IMR-90 (cell line): ENCODE measurements around the gene NEK8. TPM values are rescaled to one million over a fixed set of nuclear protein-coding genes. Genes with fewer than 3 reads are reported as not detected.
A peak's percentile ranks its signal among the peaks of the same experiment; 100 is the strongest.

Source experiments
- ATAC-seq: fragments of 200-7000 bp; cut with Tn5 transposase; 2 replicates; pipeline ENCODE4 v1.9.1; 2020; ENCODE audit warnings: low read depth, mild to moderate bottlenecking, moderate library complexity
- BruUV-seq: library from RNA; stranded (reverse); fragments of 400-500 nt; replicated peaks from 2 replicates; lab custom pipeline; 2021; lab: Mats Ljungman, UMichigan
- CTCF ChIA-PET: fragments of 300-600 bp; formaldehyde crosslinking; extraction: SDS; loops from one replicate; lab custom pipeline; 2021; ENCODE audit warnings: antibody characterized with exemption; lab: Yijun Ruan, JAX
- POLR2A ChIA-PET: fragments of 300-600 bp; sonication (Branson Sonifier 250); formaldehyde crosslinking; loops from one replicate; lab custom pipeline; 2022; ENCODE audit warnings: antibody characterized with exemption; ENCODE audit not compliant: unreplicated experiment; lab: Charles Lee
- DNase-seq: peaks from one replicate; pipeline ENCODE4 v3.0.0; 2013
- H2AFZ ChIP-seq: replicated peaks from 2 replicates; pipeline ENCODE3; 2013; ENCODE audit warnings: low read length, mild to moderate bottlenecking; ENCODE audit not compliant: poor library complexity
- H2AK5ac ChIP-seq: 2 replicates; pipeline ENCODE4 v1.6.1; 2013; ENCODE audit warnings: low read depth, low read length, inconsistent platforms
- H2AK9ac ChIP-seq: replicated peaks from 2 replicates; pipeline ENCODE3; 2013; ENCODE audit warnings: mild to moderate bottlenecking, low read depth, low read length, moderate library complexity; ENCODE audit not compliant: poor library complexity
- H2BK120ac ChIP-seq: 2 replicates; pipeline ENCODE4 v1.6.1; 2013; ENCODE audit warnings: low read depth, low read length, inconsistent platforms
- H2BK15ac ChIP-seq: 3 replicates; pipeline ENCODE4 v1.6.1; 2013; ENCODE audit warnings: low read depth, low read length, inconsistent platforms
- H2BK20ac ChIP-seq: 2 replicates; pipeline ENCODE4 v1.6.1; 2013; ENCODE audit warnings: low read depth, mild to moderate bottlenecking, inconsistent platforms, low read length, moderate library complexity
- H2BK5ac ChIP-seq: 2 replicates; pipeline ENCODE4 v1.6.1; 2013; ENCODE audit warnings: mild to moderate bottlenecking, low read depth, low read length, inconsistent platforms; ENCODE audit not compliant: poor library complexity, severe bottlenecking
- H3K14ac ChIP-seq: replicated peaks from 2 replicates; pipeline ENCODE4 v1.6.1; 2013; ENCODE audit warnings: low read depth, low read length, inconsistent platforms
- H3K18ac ChIP-seq: 2 replicates; pipeline ENCODE4 v1.6.1; 2013; ENCODE audit warnings: low read depth, low read length, control low read depth
- H3K23ac ChIP-seq: 2 replicates; pipeline ENCODE4 v1.6.1; 2013; ENCODE audit warnings: low read depth, low read length, inconsistent platforms
- H3K27ac ChIP-seq: 2 replicates; pipeline ENCODE4 v1.5.1; 2013; ENCODE audit warnings: mild to moderate bottlenecking, control low read depth, low read length; ENCODE audit not compliant: insufficient read depth
- H3K27me3 ChIP-seq: 2 replicates; pipeline ENCODE4 v1.6.1; 2013; ENCODE audit warnings: low read length; ENCODE audit not compliant: control insufficient read depth, insufficient read depth
- H3K36me3 ChIP-seq: 2 replicates; pipeline ENCODE4 v1.6.1; 2013; ENCODE audit warnings: low read length, mixed read lengths; ENCODE audit not compliant: control insufficient read depth, insufficient read depth
- H3K4ac ChIP-seq: 2 replicates; pipeline ENCODE4 v1.6.1; 2013; ENCODE audit warnings: low read depth, low read length, inconsistent platforms
- H3K4me1 ChIP-seq: 2 replicates; pipeline ENCODE4 v1.6.1; 2013; ENCODE audit warnings: low read length, mixed read lengths; ENCODE audit not compliant: control insufficient read depth, insufficient read depth
- H3K4me2 ChIP-seq: 2 replicates; pipeline ENCODE4 v1.6.1; 2013; ENCODE audit warnings: low read depth, mild to moderate bottlenecking, control low read depth, low read length, moderate library complexity
- H3K4me3 ChIP-seq: 2 replicates; pipeline ENCODE4 v1.5.1; 2013; ENCODE audit warnings: low read depth, mild to moderate bottlenecking, control low read depth, low read length, moderate library complexity; ENCODE audit not compliant: insufficient read depth
- H3K56ac ChIP-seq: 2 replicates; pipeline ENCODE4 v1.6.1; 2013; ENCODE audit warnings: low read length, inconsistent platforms; ENCODE audit not compliant: insufficient read depth; ENCODE audit errors: extremely low read depth
- H3K79me1 ChIP-seq, 2 experiments: 2 replicates each; pipeline ENCODE4 v1.6.1; 2013; ENCODE audit warnings: low read length in 2 of 2, inconsistent platforms in 1 of 2, low read depth in 1 of 2
- H3K9ac ChIP-seq: 2 replicates; pipeline ENCODE4 v1.6.1; 2013; ENCODE audit warnings: low read depth, low read length, control low read depth
- H3K9me1 ChIP-seq: 2 replicates; pipeline ENCODE4 v1.6.1; 2013; ENCODE audit warnings: low read length, inconsistent platforms; ENCODE audit not compliant: insufficient read depth
- H3K9me3 ChIP-seq: 2 replicates; pipeline ENCODE4 v1.6.1; 2013; ENCODE audit warnings: low read length; ENCODE audit not compliant: control insufficient read depth, insufficient read depth
- H4K20me1 ChIP-seq: 2 replicates; pipeline ENCODE4 v1.6.1; 2013; ENCODE audit warnings: low read length, inconsistent platforms; ENCODE audit not compliant: insufficient read depth
- H4K5ac ChIP-seq: 2 replicates; pipeline ENCODE4 v1.6.1; 2013; ENCODE audit warnings: mild to moderate bottlenecking, low read depth, low read length, control low read depth
- H4K8ac ChIP-seq, 2 experiments: 2 replicates each; pipeline ENCODE4 v1.6.1; 2013; ENCODE audit warnings: low read depth in 2 of 2, low read length in 2 of 2, control low read depth in 1 of 2, inconsistent platforms in 1 of 2
- H4K91ac ChIP-seq: 2 replicates; pipeline ENCODE4 v1.6.1; 2013; ENCODE audit warnings: low read depth, low read length, inconsistent platforms; ENCODE audit not compliant: insufficient read depth
- BHLHE40 ChIP-seq: fragments of 150-350 bp; IDR thresholded peaks from 2 replicates; pipeline ENCODE4 v1.6.1; 2016; ENCODE audit warnings: mild to moderate bottlenecking, low read depth, low read length
- CEBPB ChIP-seq: IDR thresholded peaks from 2 replicates; pipeline ENCODE4 v1.6.1; 2012; ENCODE audit warnings: low read depth, low read length, improper control_type of control experiment
- ELK1 ChIP-seq: fragments of 150-350 bp; IDR thresholded peaks from 2 replicates; pipeline ENCODE4 v1.6.1; 2016; ENCODE audit warnings: low read depth, mild to moderate bottlenecking, low read length, moderate library complexity, borderline replicate concordance
- MAFK ChIP-seq: IDR thresholded peaks from 2 replicates; pipeline ENCODE4 v1.6.1; 2012; ENCODE audit warnings: low read depth, low read length, improper control_type of control experiment
- MAZ ChIP-seq: IDR thresholded peaks from 2 replicates; pipeline ENCODE4 v1.6.1; 2012; ENCODE audit warnings: low read depth, mild to moderate bottlenecking, low read length, improper control_type of control experiment, moderate library complexity, borderline replicate concordance
- MXI1 ChIP-seq: IDR thresholded peaks from 2 replicates; pipeline ENCODE4 v1.6.1; 2012; ENCODE audit warnings: low read depth, mild to moderate bottlenecking, low read length, moderate library complexity, borderline replicate concordance
- POLR2A ChIP-seq: IDR thresholded peaks from 2 replicates; pipeline ENCODE4 v1.6.1; 2012; ENCODE audit warnings: mild to moderate bottlenecking, low read depth, low read length
- RAD21 ChIP-seq: IDR thresholded peaks from 2 replicates; pipeline ENCODE4 v1.6.1; 2012; ENCODE audit warnings: low read length, improper control_type of control experiment
- RCOR1 ChIP-seq: IDR thresholded peaks from 2 replicates; pipeline ENCODE4 v1.6.1; 2012; ENCODE audit warnings: mild to moderate bottlenecking, low read length, improper control_type of control experiment; ENCODE audit not compliant: insufficient replicate concordance
- RFX5 ChIP-seq: IDR thresholded peaks from 2 replicates; pipeline ENCODE4 v1.8.0; 2012; ENCODE audit warnings: low read depth, mild to moderate bottlenecking, low read length, moderate library complexity
- SMC3 ChIP-seq: fragments of 150-350 bp; IDR thresholded peaks from 2 replicates; pipeline ENCODE4 v1.6.1; 2016; ENCODE audit warnings: low read depth, mild to moderate bottlenecking, antibody characterized with exemption, low read length, moderate library complexity
- USF2 ChIP-seq: fragments of 150-350 bp; IDR thresholded peaks from 2 replicates; pipeline ENCODE4 v1.6.1; 2017; ENCODE audit warnings: mild to moderate bottlenecking, antibody characterized with exemption, low read length, low read depth
- WGBS, 2 experiments: methylation state at CpG; one replicate each; pipeline versions ENCODE4 v1.1.5 to v1.1.7; 2013; ENCODE audit warnings: missing lambda C conversion rate in 2 of 2; ENCODE audit not compliant: insufficient read length in 1 of 2; ENCODE audit errors: extremely low coverage in 2 of 2; 5-methylcytosine and 5-hydroxymethylcytosine counted together
- dilution Hi-C: fragments of 300-500 bp; cut with HindIII; formaldehyde crosslinking; loops from one replicate; pipeline ENCODE4 v1.14.3; 2018; ENCODE audit warnings: low sequenced_read_pairs; ENCODE audit not compliant: unreplicated experiment
- in situ Hi-C: fragments of 300-500 bp; cut with MboI; formaldehyde crosslinking; loops from 3 replicates; pipeline ENCODE4 v1.14.3; 2019; ENCODE audit warnings: low sequenced_read_pairs, inconsistent platforms, mixed read lengths
- intact Hi-C: fragments of 100-400 bp; cut with micrococcal nuclease; formaldehyde crosslinking; loops from 2 replicates; pipeline ENCODE4 v1.10.0; 2022
- polyA plus RNA-seq, 3 experiments: library from polyadenylated mRNA; depleted of rRNA; stranded (reverse); fragments of >200 nt; gene quantifications; 2 replicates each; pipeline ENCODE4 v1.2.3, GENCODE V29; 2012; ENCODE audit warnings: low replicate concordance in 1 of 3
- total RNA-seq: library from RNA; depleted of rRNA; stranded (reverse); fragments of >200 nt; gene quantifications from 2 replicates; pipeline ENCODE4 v1.2.3, GENCODE V29; 2012

The NEK8 gene
- total and polyA plus RNA-seq, 2 of the 4 experiments (the other 2 are of a cell fraction), result 4.6 to 5.2 TPM

DNA sequence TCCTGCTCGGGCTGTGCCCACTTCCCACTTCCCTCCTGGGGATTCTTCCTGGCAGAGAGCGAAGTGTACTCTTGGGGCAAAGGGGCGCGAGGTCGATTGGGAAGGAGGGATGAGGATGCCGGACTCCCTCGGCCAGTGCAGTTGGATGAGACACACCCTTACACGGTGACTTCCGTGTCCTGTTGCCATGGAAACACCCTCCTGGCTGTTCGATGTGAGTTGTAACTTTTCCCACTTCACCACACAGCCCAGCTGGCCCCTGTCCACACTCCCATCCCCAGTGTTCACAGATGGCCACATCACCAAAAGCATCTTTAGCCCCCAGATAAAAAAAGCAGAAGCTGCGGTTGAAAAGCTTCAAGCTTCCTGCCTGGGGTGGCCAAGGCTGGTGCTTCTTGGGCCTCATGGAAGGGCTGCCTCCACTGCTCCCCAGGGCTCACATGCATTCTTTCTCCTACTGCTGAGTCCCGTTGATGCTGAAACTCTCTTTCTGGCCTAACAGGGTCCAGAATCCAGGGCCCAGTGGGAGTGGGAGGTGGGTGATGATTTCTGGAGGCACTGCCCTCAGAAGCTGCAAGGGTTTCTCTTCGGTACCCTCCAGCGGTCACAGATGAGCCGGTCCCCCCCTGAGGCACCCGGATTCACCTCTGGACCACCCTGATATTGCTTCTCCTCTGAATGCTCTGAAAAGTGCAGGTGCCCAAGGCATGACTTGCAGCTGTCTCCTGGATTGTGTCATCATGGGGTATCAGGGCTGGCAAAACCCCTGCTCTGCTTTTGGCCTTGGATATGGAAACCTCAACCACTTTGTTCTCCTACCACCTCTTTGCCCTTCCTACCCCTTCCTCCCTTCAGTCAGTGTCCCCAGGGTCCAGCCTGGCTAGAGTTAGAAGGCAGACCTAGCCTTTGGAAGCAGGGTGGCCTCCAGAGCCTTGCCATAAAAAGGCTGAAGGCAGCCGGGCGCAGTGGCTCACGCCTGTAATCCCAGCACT is 13.1 kb downstream of the NEK8 start:
- ATAC-seq (no peak), DNase-seq (no peak)
- no TSS peak for BruUV-seq
- Histone ChIP-seq H2BK120ac (peak overlapping the region; percentile 47), H3K18ac (0 out of 2 replicates have a peak overlapping the region, but pooled peaks have one; percentile 14), H4K8ac (peak overlapping the region in 1 of 2 experiments; percentile 52; a peak in 3 of 4 replicates), H3K79me1 (peaks cover 0 to 24% of the 10 kb centered on the region in 2 experiments; a peak in 2 of 4 replicates), H3K4me3 (no peak overlapping the region), H3K9me1 (peaks cover 17% of the 10 kb centered on the region; the same call in 1 of the 2 replicates), H2BK20ac (peak overlapping the region; percentile 60; the same call in 1 of the 2 replicates), H3K9me3 (no peaks in the 10 kb centered on the region), H4K5ac (peak overlapping the region; percentile 38; the same call in 1 of the 2 replicates), H3K27ac (peak overlapping the region; percentile 32; the same call in 1 of the 2 replicates), H2AK5ac (peak overlapping the region; percentile 94), H4K20me1 (peaks cover 25% of the 10 kb centered on the region), H3K23ac (0 out of 2 replicates have a peak overlapping the region, but pooled peaks have one; percentile 82), H3K4ac (peak overlapping the region; percentile 74), H4K91ac (peak overlapping the region; percentile 56), H3K4me2 (no peak overlapping the region), H3K9ac (no peak overlapping the region), H2AK9ac (peak overlapping the region; percentile 63), H2AFZ (peak overlapping the region; percentile 5), H3K14ac (peak overlapping the region; percentile 21; the same call in 1 of the 2 replicates), H2BK15ac (no peak overlapping the region; the same call in 2 of the 3 replicates), H3K56ac (no peak overlapping the region), H3K36me3 (peaks cover 8% of the 10 kb centered on the region), H3K27me3 (no peaks in the 10 kb centered on the region), H2BK5ac (peak overlapping the region; percentile 40), H3K4me1 (peaks cover 14% of the 10 kb centered on the region)
- WGBS, 2 experiments, result no CpG with 5 or more reads among the region's 19 CpGs
- dilution Hi-C loops, result no loop called here
- POLR2A ChIA-PET, result no interaction called here
- in situ Hi-C loops, result no loop called here
- intact Hi-C loops, result no loop called here
- CTCF ChIA-PET, result interaction anchor here (0.5 kb wide), 1 partner anchor 128 kb away, joined by 3 read pairs; no protein-coding TSS in a partner anchor
- TF ChIP-seq USF2 (no peak), MAFK (no peak), MXI1 (no peak), SMC3 (no peak), POLR2A (no peak), RFX5 (no peak), BHLHE40 (no peak), RCOR1 (no peak), MAZ (no peak), RAD21 (no peak), CEBPB (no peak), ELK1 (no peak)
